GM10248 (cell line): ENCODE data around the gene GOLGA1.
"Not testable (repeated sequence)": the region's sequence is repeated elsewhere in the genome, so short reads cannot be mapped to it uniquely, and the experiment has no call there.

Source experiments
- CTCF ChIA-PET: fragments of 300-600 bp; sonication (Branson Sonifier 250); formaldehyde crosslinking; extraction: SDS; loops from one replicate; lab custom pipeline; 2021; ENCODE audit warnings: antibody characterized with exemption; lab: Yijun Ruan, JAX
- POLR2A ChIA-PET: fragments of 350-650 bp; sonication (Branson Sonifier 250); formaldehyde crosslinking; extraction: SDS; loops from one replicate; lab custom pipeline; 2020; ENCODE audit warnings: antibody characterized with exemption; lab: Yijun Ruan, JAX
- DNase-seq: peaks from one replicate; pipeline ENCODE4 v3.0.0; 2012; ENCODE audit errors: extremely low spot score
- CTCF ChIP-seq: IDR thresholded peaks from 2 replicates; pipeline ENCODE4 v1.5.1; 2012; ENCODE audit warnings: mild to moderate bottlenecking, low read depth; ENCODE audit errors: extremely low read depth, missing control alignments, control extremely low read depth

The GOLGA1 gene

GRCh38 chr9:124940521-124940893 is 376 bp downstream of the GOLGA1 start:
- ChIA-PET CTCF (no interaction called here), POLR2A (no interaction called here)
- TF ChIP-seq CTCF, result no peak
- peak; percentile 48 for DNase-seq

GRCh38 chr9:124939944-124940343 is 939 bp downstream of the GOLGA1 start:
- ChIA-PET CTCF (interaction anchor here (2.0 kb wide), 1 partner anchor 10 kb away, joined by 10 read pairs; no protein-coding TSS in a partner anchor), POLR2A (interaction anchor here (0.7 kb wide), 1 partner anchor 10 kb away, joined by 3 read pairs; no protein-coding TSS in a partner anchor)
- no peak for DNase-seq
- TF ChIP-seq CTCF, result no peak

GRCh38 chr9:124934290-124934689 is 6.6 kb downstream of the GOLGA1 start:
- ChIA-PET POLR2A (no interaction called here), CTCF (interaction anchor here (2.5 to 3.2 kb wide), 2 partner anchors 13 to 81 kb away, joined by 7 to 12 read pairs; partner anchors contain the start of gene WDR38)
- DNase-seq, result peak; percentile 22
- TF ChIP-seq CTCF, result no peak

GRCh38 chr9:124932333-124932732 is 8.6 kb downstream of the GOLGA1 start:
- DNase-seq, result no peak
- no peak for TF ChIP-seq CTCF
- CTCF ChIA-PET, result interaction anchor here (0.7 to 3.2 kb wide), 5 partner anchors 11 to 79 kb away, joined by 3 to 12 read pairs (median 6); partner anchors contain the start of gene WDR38
- POLR2A ChIA-PET, result no interaction called here

- ChIA-PET CTCF (interaction anchor here (1.0 to 3.0 kb wide), 6 partner anchors 10 to 76 kb away, joined by 3 to 10 read pairs (median 5); partner anchors contain the start of gene WDR38), POLR2A (interaction anchor here (1.1 kb wide), 1 partner anchor 10 kb away, joined by 3 read pairs; no protein-coding TSS in a partner anchor)
- DNase-seq, result no peak
- no peak for TF ChIP-seq CTCF
Observed at GRCh38 chr9:124929464-124929863, 11.4 kb downstream of the GOLGA1 start.

- TF ChIP-seq CTCF, result no peak
- ChIA-PET POLR2A (no interaction called here), CTCF (no interaction called here)
- DNase-seq, result no peak
Observed at GRCh38 chr9:124928116-124928515, 12.8 kb downstream of the GOLGA1 start.

GRCh38 chr9:124920394-124920793 is 20.5 kb downstream of the GOLGA1 start:
- CTCF ChIA-PET, result interaction anchor here (1.3 to 2.4 kb wide), 3 partner anchors 9 to 13 kb away, joined by 3 to 12 read pairs (median 4); no protein-coding TSS in a partner anchor
- POLR2A ChIA-PET, DNase-seq: not testable (repeated sequence)
